ENCODE measurements around the gene CDIPT. TPM values are rescaled to one million over a fixed set of nuclear protein-coding genes. Genes with fewer than 3 reads are reported as not detected.
"Not testable (repeated sequence)": the region's sequence is repeated elsewhere in the genome, so short reads cannot be mapped to it uniquely, and the experiment has no call there.

CDIPT gene
- total RNA-seq, 1 experiment from 2014 or later, result 29.6 TPM

- Histone ChIP-seq H3K27ac (no peak overlapping the region), H3K36me3 (no peaks in the 10 kb centered on the region), H3K4me1 (no peaks in the 10 kb centered on the region), H3K9me3 (replicated peaks) (no peaks in the 10 kb centered on the region), H3K27me3 (no peaks in the 10 kb centered on the region), H3K4me3 (no peak overlapping the region)
- DNase-seq, result no peak
Measured at GRCh38 chr16:29836623-29837022, 26.4 kb downstream of the CDIPT start.

- Histone ChIP-seq H3K36me3 (no peaks in the 10 kb centered on the region), H3K4me1 (no peaks in the 10 kb centered on the region), H3K27ac (no peak overlapping the region), H3K4me3 (no peak overlapping the region), H3K27me3 (no peaks in the 10 kb centered on the region), H3K9me3 (replicated peaks) (no peaks in the 10 kb centered on the region)
- no peak for DNase-seq
Measured at GRCh38 chr16:29835926-29836325, 27.1 kb downstream of the CDIPT start.

- no peaks in the 10 kb centered on the region for H3K9me3 ChIP-seq (replicated peaks)
- H3K4me1 ChIP-seq, result no peaks in the 10 kb centered on the region
- DNase-seq, result no peak
- H3K27ac ChIP-seq, result no peak overlapping the region
- H3K36me3 ChIP-seq, result no peaks in the 10 kb centered on the region
- no peaks in the 10 kb centered on the region for H3K27me3 ChIP-seq
- no peak overlapping the region for H3K4me3 ChIP-seq
Measured at GRCh38 chr16:29834079-29834478, 28.9 kb downstream of the CDIPT start.

- H3K9me3 ChIP-seq (replicated peaks); DNase-seq; H3K4me1 ChIP-seq; H3K4me3 ChIP-seq; H3K27ac ChIP-seq; H3K36me3 ChIP-seq; H3K27me3 ChIP-seq: not testable (repeated sequence)
Measured at GRCh38 chr16:29833219-29833618, 29.8 kb downstream of the CDIPT start.

- H3K9me3 ChIP-seq (replicated peaks), result no peaks in the 10 kb centered on the region
- H3K27me3 ChIP-seq, result no peaks in the 10 kb centered on the region
- H3K36me3 ChIP-seq, result no peaks in the 10 kb centered on the region
- no peak overlapping the region for H3K4me3 ChIP-seq
- DNase-seq, result no peak
- H3K27ac ChIP-seq, result no peak overlapping the region
- H3K4me1 ChIP-seq, result no peaks in the 10 kb centered on the region
Measured at GRCh38 chr16:29831490-29831889, 31.5 kb downstream of the CDIPT start.

- no peaks in the 10 kb centered on the region for H3K27me3 ChIP-seq
- H3K4me1 ChIP-seq, result peaks cover 2% of the 10 kb centered on the region
- no peaks in the 10 kb centered on the region for H3K9me3 ChIP-seq (replicated peaks)
- no peak overlapping the region for H3K4me3 ChIP-seq
- H3K36me3 ChIP-seq, result no peaks in the 10 kb centered on the region
- DNase-seq, result no peak
- no peak overlapping the region for H3K27ac ChIP-seq
Measured at GRCh38 chr16:29830774-29831173, 32.3 kb downstream of the CDIPT start.

- H3K36me3 ChIP-seq, result no peaks in the 10 kb centered on the region
- no peaks in the 10 kb centered on the region for H3K9me3 ChIP-seq (replicated peaks)
- H3K4me3 ChIP-seq, result no peak overlapping the region
- no peak overlapping the region; the same call in 1 of the 2 replicates for H3K27ac ChIP-seq
- H3K4me1 ChIP-seq, result peaks cover 16% of the 10 kb centered on the region
- DNase-seq, result no peak
- no peaks in the 10 kb centered on the region for H3K27me3 ChIP-seq
Measured at GRCh38 chr16:29826342-29826695, 36.7 kb downstream of the CDIPT start.

- Histone ChIP-seq H3K27ac (peak overlapping the region; percentile 57), H3K27me3 (no peaks in the 10 kb centered on the region), H3K36me3 (no peaks in the 10 kb centered on the region), H3K4me1 (peaks cover 25% of the 10 kb centered on the region), H3K4me3 (no peak overlapping the region), H3K9me3 (replicated peaks) (no peaks in the 10 kb centered on the region)
- peak; percentile 51 to 56 for DNase-seq
Measured at GRCh38 chr16:29825145-29826044, 37.6 kb downstream of the CDIPT start.

- Histone ChIP-seq H3K27ac (peak overlapping the region; percentile 57; the same call in 1 of the 2 replicates), H3K4me1 (peaks cover 27% of the 10 kb centered on the region), H3K9me3 (replicated peaks) (no peaks in the 10 kb centered on the region), H3K36me3 (no peaks in the 10 kb centered on the region), H3K27me3 (no peaks in the 10 kb centered on the region), H3K4me3 (no peak overlapping the region)
- DNase-seq, result no peak
Measured at GRCh38 chr16:29824589-29825144, 38.4 kb downstream of the CDIPT start.

GRCh38 chr16:29821643-29822115 lies 41.3 kb downstream of the CDIPT start:
- Histone ChIP-seq H3K36me3 (no peaks in the 10 kb centered on the region; the same call in 1 of the 2 replicates), H3K9me3 (replicated peaks) (no peaks in the 10 kb centered on the region), H3K4me3 (no peak overlapping the region), H3K27ac (no peak overlapping the region), H3K27me3 (no peaks in the 10 kb centered on the region), H3K4me1 (peaks cover 27% of the 10 kb centered on the region)
- no peak for DNase-seq

GRCh38 chr16:29820730-29821642 lies 42.0 kb downstream of the CDIPT start:
- no peak overlapping the region for H3K4me3 ChIP-seq
- H3K36me3 ChIP-seq, result no peaks in the 10 kb centered on the region; the same call in 1 of the 2 replicates
- DNase-seq, result no peak
- no peak overlapping the region for H3K27ac ChIP-seq
- peaks cover 27% of the 10 kb centered on the region for H3K4me1 ChIP-seq
- no peaks in the 10 kb centered on the region for H3K9me3 ChIP-seq (replicated peaks)
- no peaks in the 10 kb centered on the region for H3K27me3 ChIP-seq

GRCh38 chr16:29820271-29820701 lies 42.7 kb downstream of the CDIPT start, which contains the start of gene MVP:
Gene MVP, plus strand, starts transcription at chr16:29820462. Its CDS starts 10,088 bp downstream, at chr16:29830550.
- Histone ChIP-seq H3K9me3 (replicated peaks) (no peaks in the 10 kb centered on the region), H3K4me3 (no peak within 1 kb of the TSS; the same call in 1 of the 2 replicates), H3K36me3 (no peaks in the 10 kb centered on the region; the same call in 1 of the 2 replicates), H3K27me3 (no peaks in the 10 kb centered on the region), H3K4me1 (peaks cover 20% of the 10 kb centered on the region), H3K27ac (no peak within 1 kb of the TSS)
- no peak for DNase-seq

GRCh38 chr16:29819506-29819905 lies 43.5 kb downstream of the CDIPT start:
- peaks cover 16% of the 10 kb centered on the region for H3K4me1 ChIP-seq
- no peak for DNase-seq
- no peaks in the 10 kb centered on the region; the same call in 1 of the 2 replicates for H3K36me3 ChIP-seq
- no peaks in the 10 kb centered on the region for H3K9me3 ChIP-seq (replicated peaks)
- no peak overlapping the region for H3K27ac ChIP-seq
- no peak overlapping the region for H3K4me3 ChIP-seq
- no peaks in the 10 kb centered on the region for H3K27me3 ChIP-seq

GRCh38 chr16:29818082-29818481 lies 44.9 kb downstream of the CDIPT start:
- Histone ChIP-seq H3K27ac (no peak overlapping the region), H3K36me3 (no peaks in the 10 kb centered on the region; the same call in 1 of the 2 replicates), H3K4me1 (peaks cover 14% of the 10 kb centered on the region), H3K9me3 (replicated peaks) (no peaks in the 10 kb centered on the region), H3K4me3 (no peak overlapping the region), H3K27me3 (no peaks in the 10 kb centered on the region)
- no peak for DNase-seq

Measured in SJCRH30 (cell line).